T-cell (primary cell): ENCODE measurements around the gene ZNF107. TPM values are rescaled to one million over a fixed set of nuclear protein-coding genes. Genes with fewer than 3 reads are reported as not detected.

ENCODE experiments used
- ATAC-seq, 4 experiments: fragments of 200-7000 bp in 3 of 4; fragments of 150-1000 bp in 1 of 4; cut with Tn5 transposase; replicated peaks in 1 of 4; 1 replicate in 3 of 4; 2 replicates in 1 of 4; pipeline ENCODE4 v1.10.0; 2021; ENCODE audit warnings: moderate library complexity in 3 of 4, mild to moderate bottlenecking in 2 of 4, moderate number of reproducible peaks in 1 of 4
- CTCF ChIA-PET, 2 donors: fragments of 300-600 bp; sonication (Branson Sonifier 250); formaldehyde crosslinking; loops; one replicate each; lab custom pipeline; 2022; ENCODE audit warnings: antibody characterized with exemption in 2 of 2; lab: Charles Lee
- POLR2A ChIA-PET, 2 donors: fragments of 300-600 bp; sonication (Branson Sonifier 250); formaldehyde crosslinking; loops; one replicate each; lab custom pipeline; 2022; ENCODE audit warnings: antibody characterized with exemption in 2 of 2; lab: Charles Lee
- DNase-seq, 35 experiments: peaks; one replicate each; pipeline versions ENCODE4 v3.0.0 to v3.0.0-alpha.2; 2013 to 2023
- H3K27ac ChIP-seq: one replicate; pipeline ENCODE4 v1.5.1; 2013; ENCODE audit warnings: low read length
- H3K27me3 ChIP-seq, 2 experiments: replicated peaks in 1 of 2; 1 replicate in 1 of 2; 2 replicates in 1 of 2; pipeline versions ENCODE4 v1.6.1 to v1.7.0; 2013; ENCODE audit warnings: low read length in 1 of 2, mixed read lengths in 1 of 2; ENCODE audit not compliant: control insufficient read depth in 2 of 2, insufficient read depth in 2 of 2; ENCODE audit errors: extremely low read depth in 1 of 2
- H3K36me3 ChIP-seq, 2 donors: 1 replicate in 1 of 2; 2 replicates in 1 of 2; pipeline versions ENCODE4 v1.6.1 to v1.7.0; 2013; ENCODE audit warnings: low read length in 1 of 2; ENCODE audit not compliant: control insufficient read depth in 2 of 2, insufficient read depth in 1 of 2; ENCODE audit errors: extremely low read depth in 1 of 2
- H3K4me1 ChIP-seq, 2 experiments: 1 replicate in 1 of 2; 2 replicates in 1 of 2; pipeline versions ENCODE4 v1.6.1 to v1.7.0; 2013; ENCODE audit warnings: low read length in 2 of 2, mixed read lengths in 1 of 2; ENCODE audit not compliant: insufficient read depth in 2 of 2, control insufficient read depth in 1 of 2; ENCODE audit errors: extremely low read depth in 1 of 2
- H3K4me3 ChIP-seq, 2 donors: 1 replicate in 1 of 2; 2 replicates in 1 of 2; pipeline versions ENCODE4 v1.5.1 to v1.7.0; 2013; ENCODE audit warnings: mild to moderate bottlenecking in 2 of 2, low read length in 1 of 2, moderate library complexity in 1 of 2; ENCODE audit not compliant: control insufficient read depth in 1 of 2; ENCODE audit errors: extremely low read depth in 1 of 2
- H3K9me3 ChIP-seq: 2 replicates; pipeline ENCODE4 v1.7.0; 2013
- H3K27ac Mint-ChIP-seq, 2 donors: one replicate each; pipeline ENCODE4 v1.8.0; 2020 to 2021; ENCODE audit warnings: mild to moderate bottlenecking in 2 of 2, mixed read lengths in 2 of 2
- H3K27me3 Mint-ChIP-seq, 2 donors: one replicate each; pipeline ENCODE4 v1.8.0; 2021 to 2022; ENCODE audit warnings: mixed read lengths in 2 of 2
- H3K36me3 Mint-ChIP-seq: one replicate; pipeline ENCODE4 v1.8.0; 2021; ENCODE audit warnings: mixed read lengths
- H3K4me1 Mint-ChIP-seq, 3 donors: one replicate each; pipeline ENCODE4 v1.8.0; 2020 to 2022; ENCODE audit warnings: mixed read lengths in 3 of 3, mild to moderate bottlenecking in 1 of 3
- H3K4me3 Mint-ChIP-seq, 3 donors: one replicate each; pipeline ENCODE4 v1.8.0; 2020 to 2022; ENCODE audit warnings: mild to moderate bottlenecking in 3 of 3, mixed read lengths in 3 of 3, moderate library complexity in 3 of 3
- H3K9me3 Mint-ChIP-seq, 3 donors: one replicate each; pipeline ENCODE4 v1.8.0; 2020 to 2022; ENCODE audit warnings: mixed read lengths in 3 of 3
- WGBS: methylation state at CpG from one replicate; pipeline ENCODE4 v1.1.5; 2013; ENCODE audit warnings: missing lambda C conversion rate; ENCODE audit not compliant: insufficient coverage; 5-methylcytosine and 5-hydroxymethylcytosine counted together
- total RNA-seq, 35 experiments: library from RNA in 6 of 35; stranded (reverse) in 6 of 35; fragments of 120-200 nt in 1 of 35; gene quantifications; one replicate each; pipeline versions ENCODE4 v1.2.1 to v1.2.4 and lab custom pipeline; 2013 to 2026

Gene ZNF107
- total RNA-seq, 5 donors from 2014 or later (not counting 1 experiment from before 2014, with no cell fraction given): 15.1 to 22.6 (median 21.2) TPM

- no peak for ATAC-seq
- Mint-ChIP-seq H3K9me3 (peaks cover 9 to 12% (median 11%) of the 10 kb centered on the region in 3 donors), H3K27me3 (no peaks in the 10 kb centered on the region), H3K27ac (peak overlapping the region in 1 of 2 donors; percentile 7), H3K4me3 (no peak overlapping the region), H3K4me1 (peaks cover 78 to 81% (median 79%) of the 10 kb centered on the region in 3 donors), H3K36me3 (peaks cover 54% of the 10 kb centered on the region)
- whole genome bisulfite sequencing: no CpG with 5 or more reads among the region's 8 CpGs
- no peak overlapping the region for H3K27ac ChIP-seq
- ChIA-PET CTCF (no interaction called here), POLR2A (no interaction called here)
- H3K4me1 ChIP-seq: peaks cover 2 to 18% of the 10 kb centered on the region in 2 experiments
- no peaks in the 10 kb centered on the region for H3K27me3 ChIP-seq
- no peak for DNase-seq
- peaks cover 2% of the 10 kb centered on the region for H3K9me3 ChIP-seq
- peaks cover 15 to 26% of the 10 kb centered on the region in 2 donors for H3K36me3 ChIP-seq
- H3K4me3 ChIP-seq: no peak overlapping the region
These were observed 6.5 kb downstream of the ZNF107 start for GRCh38 chr7:64672414-64672813.

GRCh38 chr7:64685091-64685490 lies 19.2 kb downstream of the ZNF107 start:
- peaks cover 43 to 55% (median 53%) of the 10 kb centered on the region in 3 donors for H3K4me1 Mint-ChIP-seq
- CTCF ChIA-PET: no interaction called here
- no peak overlapping the region for H3K4me3 ChIP-seq
- ATAC-seq (no peak), DNase-seq (no peak)
- no peak overlapping the region for H3K27ac ChIP-seq
- POLR2A ChIA-PET: no interaction called here
- H3K9me3 ChIP-seq: peaks cover 2% of the 10 kb centered on the region
- peak overlapping the region in 1 of 2 donors; percentile 16 for H3K27ac Mint-ChIP-seq
- WGBS: 100% methylated on average over 9 of the region's 9 CpGs
- no peaks in the 10 kb centered on the region for H3K27me3 Mint-ChIP-seq
- no peaks in the 10 kb centered on the region for H3K27me3 ChIP-seq
- peaks cover 16 to 27% (median 17%) of the 10 kb centered on the region in 3 donors for H3K9me3 Mint-ChIP-seq
- peaks cover 14 to 80% of the 10 kb centered on the region in 2 donors for H3K36me3 ChIP-seq
- H3K4me1 ChIP-seq: peaks cover 0 to 24% of the 10 kb centered on the region in 2 experiments
- peaks cover 20% of the 10 kb centered on the region for H3K36me3 Mint-ChIP-seq
- peak overlapping the region in 1 of 3 donors; percentile 7 for H3K4me3 Mint-ChIP-seq

- H3K27me3 ChIP-seq: no peaks in the 10 kb centered on the region
- no peak overlapping the region for H3K4me3 ChIP-seq
- Mint-ChIP-seq H3K36me3 (peaks cover 20% of the 10 kb centered on the region), H3K9me3 (peaks cover 16 to 27% (median 17%) of the 10 kb centered on the region in 3 donors), H3K4me1 (peaks cover 43 to 55% (median 53%) of the 10 kb centered on the region in 3 donors), H3K4me3 (peak overlapping the region in 1 of 3 donors; percentile 28), H3K27me3 (no peaks in the 10 kb centered on the region), H3K27ac (peak overlapping the region; percentile 16 to 81)
- H3K27ac ChIP-seq: no peak overlapping the region
- WGBS: 100% methylated on average over 3 of the region's 3 CpGs
- ChIA-PET POLR2A (no interaction called here), CTCF (no interaction called here)
- DNase-seq (no peak), ATAC-seq (no peak)
- peaks cover 11 to 80% of the 10 kb centered on the region in 2 donors for H3K36me3 ChIP-seq
- H3K4me1 ChIP-seq: peaks cover 0 to 24% of the 10 kb centered on the region in 2 experiments
- H3K9me3 ChIP-seq: peaks cover 2% of the 10 kb centered on the region
These were observed 19.8 kb downstream of the ZNF107 start for GRCh38 chr7:64685741-64686140.

GRCh38 chr7:64686493-64687184 lies 20.7 kb downstream of the ZNF107 start:
- Mint-ChIP-seq H3K9me3 (peaks cover 16 to 27% (median 17%) of the 10 kb centered on the region in 3 donors), H3K4me3 (peak overlapping the region in 1 of 3 donors; percentile 28), H3K36me3 (peaks cover 28% of the 10 kb centered on the region), H3K27me3 (no peaks in the 10 kb centered on the region), H3K4me1 (peaks cover 43 to 58% (median 55%) of the 10 kb centered on the region in 3 donors), H3K27ac (peak overlapping the region; percentile 9 to 81)
- ChIA-PET POLR2A (no interaction called here), CTCF (no interaction called here)
- DNase-seq: no peak
- WGBS: 59% methylated on average over 8 of the region's 10 CpGs
- H3K4me3 ChIP-seq: no peak overlapping the region
- no peak for ATAC-seq
- H3K36me3 ChIP-seq: peaks cover 11 to 78% of the 10 kb centered on the region in 2 donors
- H3K4me1 ChIP-seq: peaks cover 0 to 24% of the 10 kb centered on the region in 2 experiments
- H3K27ac ChIP-seq: peak overlapping the region; percentile 0
- no peaks in the 10 kb centered on the region for H3K27me3 ChIP-seq
- H3K9me3 ChIP-seq: peaks cover 2% of the 10 kb centered on the region

GRCh38 chr7:64687249-64687648 lies 21.3 kb downstream of the ZNF107 start:
- Mint-ChIP-seq H3K4me1 (peaks cover 43 to 58% (median 58%) of the 10 kb centered on the region in 3 donors), H3K36me3 (peaks cover 34% of the 10 kb centered on the region), H3K4me3 (peak overlapping the region in 1 of 3 donors; percentile 28), H3K27me3 (no peaks in the 10 kb centered on the region), H3K27ac (peak overlapping the region; percentile 9 to 81), H3K9me3 (peaks cover 16 to 27% (median 17%) of the 10 kb centered on the region in 3 donors)
- POLR2A ChIA-PET: no interaction called here
- H3K27ac ChIP-seq: peak overlapping the region; percentile 0
- peaks cover 11 to 78% of the 10 kb centered on the region in 2 donors for H3K36me3 ChIP-seq
- CTCF ChIA-PET: no interaction called here
- H3K27me3 ChIP-seq: no peaks in the 10 kb centered on the region
- no CpG with 5 or more reads among the region's 1 CpG for WGBS
- peak overlapping the region in 1 of 2 donors; percentile 5 for H3K4me3 ChIP-seq
- ATAC-seq (no peak), DNase-seq (no peak)
- peaks cover 0 to 24% of the 10 kb centered on the region in 2 experiments for H3K4me1 ChIP-seq
- H3K9me3 ChIP-seq: peaks cover 2% of the 10 kb centered on the region

- peak overlapping the region; percentile 1 for H3K27ac ChIP-seq
- DNase-seq: no peak
- ChIA-PET CTCF (no interaction called here), POLR2A (interaction anchor here in 1 of 2 donors (0.5 kb wide), 1 partner anchor 144 kb away, joined by 3 read pairs; no protein-coding TSS in a partner anchor)
- H3K4me3 Mint-ChIP-seq: no peak overlapping the region
- peaks cover 0 to 24% of the 10 kb centered on the region in 2 experiments for H3K4me1 ChIP-seq
- H3K9me3 Mint-ChIP-seq: peaks cover 16 to 27% (median 20%) of the 10 kb centered on the region in 3 donors
- WGBS: 100% methylated on average over 2 of the region's 2 CpGs
- H3K27me3 ChIP-seq: no peaks in the 10 kb centered on the region
- H3K36me3 ChIP-seq: peaks cover 11 to 67% of the 10 kb centered on the region in 2 donors
- no peaks in the 10 kb centered on the region for H3K9me3 ChIP-seq
- peaks cover 43 to 61% (median 58%) of the 10 kb centered on the region in 3 donors for H3K4me1 Mint-ChIP-seq
- H3K27ac Mint-ChIP-seq: peak overlapping the region; percentile 64
- no peaks in the 10 kb centered on the region for H3K27me3 Mint-ChIP-seq
- no peak for ATAC-seq
- H3K4me3 ChIP-seq: no peak overlapping the region
- peaks cover 46% of the 10 kb centered on the region for H3K36me3 Mint-ChIP-seq
These were observed 23.1 kb downstream of the ZNF107 start for GRCh38 chr7:64688988-64689387.
